Activated T-cell treated with anti-CD3 and anti-CD28 coated beads, Interleukin-2, amount 50 U/mL, for 24 hours (primary cell): ENCODE data around the gene LIMCH1.
"Not testable (repeated sequence)": the region's sequence is repeated elsewhere in the genome, so short reads cannot be mapped to it uniquely, and the experiment has no call there.

ENCODE experiments used
- DNase-seq: peaks from one replicate; pipeline ENCODE4 v3.0.0-alpha.2; 2020
- H3K27ac Mint-ChIP-seq: 2 replicates; pipeline ENCODE4 v1.8.0; 2020; ENCODE audit warnings: mild to moderate bottlenecking, mixed read lengths
- H3K27me3 Mint-ChIP-seq: 2 replicates; pipeline ENCODE4 v1.8.0; 2020; ENCODE audit warnings: mixed read lengths
- H3K36me3 Mint-ChIP-seq: 2 replicates; pipeline ENCODE4 v1.8.0; 2020; ENCODE audit warnings: low read depth, mixed read lengths
- H3K4me1 Mint-ChIP-seq: 2 replicates; pipeline ENCODE4 v1.8.0; 2020; ENCODE audit warnings: low read depth, mixed read lengths
- H3K4me3 Mint-ChIP-seq: 2 replicates; pipeline ENCODE4 v1.8.0; 2020; ENCODE audit warnings: mild to moderate bottlenecking, moderate library complexity, mixed read lengths
- H3K9me3 Mint-ChIP-seq: 2 replicates; pipeline ENCODE4 v1.8.0; 2020; ENCODE audit warnings: mixed read lengths

The LIMCH1 gene

GRCh38 chr4:41644915-41645295, 106.9 kb downstream of the LIMCH1 start:
- no peak overlapping the region for H3K4me3 Mint-ChIP-seq
- H3K27ac Mint-ChIP-seq = no peak overlapping the region
- no peak for DNase-seq
- H3K27me3 Mint-ChIP-seq = peaks cover 28% of the 10 kb centered on the region
- H3K4me1 Mint-ChIP-seq = no peaks in the 10 kb centered on the region
- H3K36me3 Mint-ChIP-seq = no peaks in the 10 kb centered on the region
- no peaks in the 10 kb centered on the region for H3K9me3 Mint-ChIP-seq

GRCh38 chr4:41645728-41646390, 107.9 kb downstream of the LIMCH1 start:
- Mint-ChIP-seq H3K27ac (no peak overlapping the region), H3K4me1 (no peaks in the 10 kb centered on the region), H3K4me3 (no peak overlapping the region), H3K9me3 (no peaks in the 10 kb centered on the region), H3K36me3 (no peaks in the 10 kb centered on the region), H3K27me3 (peaks cover 29% of the 10 kb centered on the region)
- DNase-seq = no peak

- Mint-ChIP-seq H3K4me1 (no peaks in the 10 kb centered on the region), H3K4me3 (no peak overlapping the region), H3K27ac (no peak overlapping the region), H3K27me3 (peaks cover 29% of the 10 kb centered on the region), H3K36me3 (no peaks in the 10 kb centered on the region), H3K9me3 (no peaks in the 10 kb centered on the region)
- DNase-seq = no peak
Observed at GRCh38 chr4:41646862-41647261, 108.9 kb downstream of the LIMCH1 start.

- no peaks in the 10 kb centered on the region for H3K4me1 Mint-ChIP-seq
Observed at GRCh38 chr4:41647383-41647782, 109.4 kb downstream of the LIMCH1 start.

GRCh38 chr4:41651150-41651549, 113.2 kb downstream of the LIMCH1 start:
- peaks cover 12% of the 10 kb centered on the region for H3K27me3 Mint-ChIP-seq
- H3K36me3 Mint-ChIP-seq, H3K4me1 Mint-ChIP-seq, DNase-seq, H3K9me3 Mint-ChIP-seq, H3K4me3 Mint-ChIP-seq, H3K27ac Mint-ChIP-seq: not testable (repeated sequence)

More at GRCh38 chr4:41647383-41647782, 109.4 kb downstream of the LIMCH1 start:
- H3K27ac Mint-ChIP-seq = no peak overlapping the region
- no peaks in the 10 kb centered on the region for H3K9me3 Mint-ChIP-seq
- no peak for DNase-seq
- H3K4me3 Mint-ChIP-seq = no peak overlapping the region
- no peaks in the 10 kb centered on the region for H3K36me3 Mint-ChIP-seq
- H3K27me3 Mint-ChIP-seq = peaks cover 29% of the 10 kb centered on the region

GRCh38 chr4:41652971-41653370, 115.0 kb downstream of the LIMCH1 start:
- DNase-seq = no peak

GRCh38 chr4:41653523-41653922, 115.6 kb downstream of the LIMCH1 start:
- Mint-ChIP-seq H3K27ac (no peak overlapping the region), H3K4me1 (no peaks in the 10 kb centered on the region)

More at GRCh38 chr4:41652971-41653370, 115.0 kb downstream of the LIMCH1 start:
- Mint-ChIP-seq H3K27ac (no peak overlapping the region), H3K9me3 (no peaks in the 10 kb centered on the region), H3K4me3 (no peak overlapping the region), H3K36me3 (no peaks in the 10 kb centered on the region), H3K27me3 (peaks cover 17% of the 10 kb centered on the region), H3K4me1 (no peaks in the 10 kb centered on the region)

GRCh38 chr4:41655177-41655576, 117.2 kb downstream of the LIMCH1 start:
- H3K4me1 Mint-ChIP-seq = no peaks in the 10 kb centered on the region
- H3K27ac Mint-ChIP-seq = no peak overlapping the region
- no peak overlapping the region for H3K4me3 Mint-ChIP-seq
- no peak for DNase-seq
- H3K27me3 Mint-ChIP-seq = peaks cover 12% of the 10 kb centered on the region
- H3K36me3 Mint-ChIP-seq = no peaks in the 10 kb centered on the region
- H3K9me3 Mint-ChIP-seq = no peaks in the 10 kb centered on the region

More at GRCh38 chr4:41653523-41653922, 115.6 kb downstream of the LIMCH1 start:
- H3K27me3 Mint-ChIP-seq = peaks cover 12% of the 10 kb centered on the region
- H3K36me3 Mint-ChIP-seq = no peaks in the 10 kb centered on the region
- DNase-seq = no peak
- H3K9me3 Mint-ChIP-seq = no peaks in the 10 kb centered on the region
- H3K4me3 Mint-ChIP-seq = no peak overlapping the region

GRCh38 chr4:41656106-41656505, 118.1 kb downstream of the LIMCH1 start:
- Mint-ChIP-seq H3K36me3 (no peaks in the 10 kb centered on the region), H3K27me3 (peaks cover 18% of the 10 kb centered on the region), H3K4me1 (no peaks in the 10 kb centered on the region)

GRCh38 chr4:41656572-41657520, 118.9 kb downstream of the LIMCH1 start:
- no peaks in the 10 kb centered on the region for H3K4me1 Mint-ChIP-seq
- peaks cover 18% of the 10 kb centered on the region for H3K27me3 Mint-ChIP-seq
- no peaks in the 10 kb centered on the region for H3K9me3 Mint-ChIP-seq
- H3K27ac Mint-ChIP-seq = no peak overlapping the region
- no peak for DNase-seq
- no peak overlapping the region for H3K4me3 Mint-ChIP-seq
- no peaks in the 10 kb centered on the region for H3K36me3 Mint-ChIP-seq

More at GRCh38 chr4:41656106-41656505, 118.1 kb downstream of the LIMCH1 start:
- Mint-ChIP-seq H3K9me3 (no peaks in the 10 kb centered on the region), H3K4me3 (no peak overlapping the region), H3K27ac (no peak overlapping the region)
- no peak for DNase-seq

- H3K4me3 Mint-ChIP-seq = no peak overlapping the region
- H3K27ac Mint-ChIP-seq = no peak overlapping the region
- no peaks in the 10 kb centered on the region for H3K36me3 Mint-ChIP-seq
- no peaks in the 10 kb centered on the region for H3K9me3 Mint-ChIP-seq
- H3K27me3 Mint-ChIP-seq = peaks cover 18% of the 10 kb centered on the region
- no peak for DNase-seq
- no peaks in the 10 kb centered on the region for H3K4me1 Mint-ChIP-seq
Observed at GRCh38 chr4:41657561-41657960, 119.6 kb downstream of the LIMCH1 start.

GRCh38 chr4:41658163-41658562, 120.2 kb downstream of the LIMCH1 start:
- Mint-ChIP-seq H3K27ac (no peak overlapping the region), H3K36me3 (no peaks in the 10 kb centered on the region)

GRCh38 chr4:41660352-41660751, 122.4 kb downstream of the LIMCH1 start:
- no peak for DNase-seq
- Mint-ChIP-seq H3K9me3 (no peaks in the 10 kb centered on the region), H3K36me3 (no peaks in the 10 kb centered on the region), H3K27me3 (peaks cover 21% of the 10 kb centered on the region), H3K27ac (no peak overlapping the region), H3K4me3 (no peak overlapping the region), H3K4me1 (no peaks in the 10 kb centered on the region)

More at GRCh38 chr4:41658163-41658562, 120.2 kb downstream of the LIMCH1 start:
- Mint-ChIP-seq H3K4me3 (no peak overlapping the region), H3K4me1 (no peaks in the 10 kb centered on the region), H3K9me3 (no peaks in the 10 kb centered on the region), H3K27me3 (peaks cover 21% of the 10 kb centered on the region)
- no peak for DNase-seq

GRCh38 chr4:41661442-41662076, 123.6 kb downstream of the LIMCH1 start:
- Mint-ChIP-seq H3K4me1 (no peaks in the 10 kb centered on the region), H3K27ac (no peak overlapping the region), H3K9me3 (no peaks in the 10 kb centered on the region), H3K27me3 (peaks cover 15% of the 10 kb centered on the region), H3K36me3 (no peaks in the 10 kb centered on the region), H3K4me3 (no peak overlapping the region)
- peak; percentile 45 for DNase-seq
